ENCODE measurements around the gene KCNQ1. TPM values are rescaled to one million over a fixed set of nuclear protein-coding genes. Genes with fewer than 3 reads are reported as not detected.

KCNQ1 gene
- total RNA-seq, 1 donor from 2014 or later: 0.13 TPM

- DNase-seq (ENCODE audit: low read depth in 2 of 2): no peak
Observed at GRCh38 chr11:2849994-2850770, 405.4 kb downstream of the KCNQ1 start.

- DNase-seq (ENCODE audit: low read depth in 2 of 2): no peak
Observed at GRCh38 chr11:2853401-2853800, 408.6 kb downstream of the KCNQ1 start.

GRCh38 chr11:2853997-2854560 lies 409.3 kb downstream of the KCNQ1 start:
- DNase-seq (ENCODE audit: low read depth in 2 of 2): no peak

- no peak for DNase-seq (ENCODE audit: low read depth in 2 of 2)
Observed at GRCh38 chr11:2855162-2855561, 410.4 kb downstream of the KCNQ1 start.

- no peak for DNase-seq (ENCODE audit: low read depth in 2 of 2)
Observed at GRCh38 chr11:2857276-2857675, 412.5 kb downstream of the KCNQ1 start.

GRCh38 chr11:2857918-2858317 lies 413.1 kb downstream of the KCNQ1 start:
- no peak for DNase-seq (ENCODE audit: low read depth in 2 of 2)

GRCh38 chr11:2858995-2859698 lies 414.3 kb downstream of the KCNQ1 start:
- DNase-seq (ENCODE audit: low read depth in 2 of 2): no peak

- no peak for DNase-seq (ENCODE audit: low read depth in 2 of 2)
Observed at GRCh38 chr11:2859699-2860037, 414.9 kb downstream of the KCNQ1 start.

GRCh38 chr11:2860636-2861035 lies 415.8 kb downstream of the KCNQ1 start:
- no peak for DNase-seq (ENCODE audit: low read depth in 2 of 2)

GRCh38 chr11:2862395-2863275 lies 417.8 kb downstream of the KCNQ1 start:
- DNase-seq (ENCODE audit: low read depth in 2 of 2): no peak

- DNase-seq (ENCODE audit: low read depth in 2 of 2): no peak
Observed at GRCh38 chr11:2863276-2863618, 418.4 kb downstream of the KCNQ1 start.

- no peak for DNase-seq (ENCODE audit: low read depth in 2 of 2)
Observed at GRCh38 chr11:2864901-2865300, 420.1 kb downstream of the KCNQ1 start.

GRCh38 chr11:2865922-2866577 lies 421.2 kb downstream of the KCNQ1 start:
- no peak for DNase-seq (ENCODE audit: low read depth in 2 of 2)

GRCh38 chr11:2867142-2867541 lies 422.3 kb downstream of the KCNQ1 start:
- DNase-seq (ENCODE audit: low read depth in 2 of 2): no peak

- DNase-seq (ENCODE audit: low read depth in 2 of 2): peak in 1 of 2 donors; percentile 18
Observed at GRCh38 chr11:2867722-2868505, 423.1 kb downstream of the KCNQ1 start.

GRCh38 chr11:2868506-2869133 lies 423.8 kb downstream of the KCNQ1 start:
- no peak for DNase-seq (ENCODE audit: low read depth in 2 of 2)

- no peak for DNase-seq (ENCODE audit: low read depth in 2 of 2)
Observed at GRCh38 chr11:2869134-2869526, 424.3 kb downstream of the KCNQ1 start.

GRCh38 chr11:2869561-2870427 lies 425.0 kb downstream of the KCNQ1 start:
- DNase-seq (ENCODE audit: low read depth in 2 of 2): no peak

- DNase-seq (ENCODE audit: low read depth in 2 of 2): no peak
Observed at GRCh38 chr11:2870460-2870859, 425.7 kb downstream of the KCNQ1 start.

Measured in dermis microvascular lymphatic vessel endothelial cell (primary cell).